H1 (cell line): ENCODE measurements around the gene MED17. TPM values are rescaled to one million over a fixed set of nuclear protein-coding genes. Genes with fewer than 3 reads are reported as not detected.

Experiments
- CTCF ChIA-PET: fragments of 300-600 bp; sonication (Branson Sonifier 250); formaldehyde crosslinking; loops from one replicate; lab custom pipeline; 2021; ENCODE audit not compliant: partially characterized antibody; lab: Charles Lee
- POLR2A ChIA-PET: fragments of 300-600 bp; sonication (Branson Sonifier 250); formaldehyde crosslinking; loops from one replicate; lab custom pipeline; 2021; ENCODE audit warnings: inconsistent platforms; ENCODE audit not compliant: partially characterized antibody; lab: Charles Lee
- DNase-seq, 2 experiments: peaks; one replicate each; pipeline versions ENCODE4 v3.0.0 to v3.0.0-alpha.2; 2010 to 2022; ENCODE audit warnings: low spot score in 2 of 2, low read depth in 1 of 2, mixed read lengths in 1 of 2
- FAIRE-seq: peaks from 2 replicates; lab custom pipeline; 2011; peaks lifted over from hg19 to GRCh38; lab: Jason Lieb, UNC
- H2AFZ ChIP-seq: 2 replicates; pipeline ENCODE4 v1.8.1; 2012; ENCODE audit warnings: low read length, inconsistent platforms
- H2AK5ac ChIP-seq: 2 replicates; pipeline ENCODE4 v1.6.1; 2013; ENCODE audit warnings: low read depth, low read length
- H2BK120ac ChIP-seq: replicated peaks from 2 replicates; pipeline ENCODE3; 2013; ENCODE audit warnings: low read depth, low read length, inconsistent platforms
- H2BK12ac ChIP-seq: 2 replicates; pipeline ENCODE4 v1.6.1; 2013; ENCODE audit warnings: low read depth, low read length
- H2BK15ac ChIP-seq: 2 replicates; pipeline ENCODE4 v1.6.1; 2013; ENCODE audit warnings: low read length
- H2BK20ac ChIP-seq: 2 replicates; pipeline ENCODE4 v1.6.1; 2013; ENCODE audit warnings: low read length
- H2BK5ac ChIP-seq: 2 replicates; pipeline ENCODE4 v1.6.1; 2013; ENCODE audit warnings: low read depth, low read length
- H3K14ac ChIP-seq: 2 replicates; pipeline ENCODE4 v1.6.1; 2013; ENCODE audit warnings: inconsistent platforms; ENCODE audit not compliant: insufficient read length
- H3K18ac ChIP-seq: 2 replicates; pipeline ENCODE4 v1.6.1; 2013; ENCODE audit warnings: low read length; ENCODE audit errors: extremely low read depth
- H3K23ac ChIP-seq: 2 replicates; pipeline ENCODE4 v1.6.1; 2013; ENCODE audit warnings: inconsistent platforms; ENCODE audit not compliant: insufficient read length
- H3K23me2 ChIP-seq: 2 replicates; pipeline ENCODE4 v1.6.1; 2013; ENCODE audit warnings: low read depth, low read length
- H3K27ac ChIP-seq: 2 replicates; pipeline ENCODE4 v1.6.1; 2011; ENCODE audit warnings: low read depth, low read length, inconsistent platforms
- H3K27me3 ChIP-seq, 4 experiments: replicated peaks in 1 of 4; 1 replicate in 1 of 4; 2 replicates in 3 of 4; pipeline versions ENCODE4 v1.6.1 to v1.8.1; 2011 to 2013; ENCODE audit warnings: low read length in 3 of 4, mild to moderate bottlenecking in 3 of 4, inconsistent platforms in 2 of 4, mixed read lengths in 2 of 4, moderate library complexity in 1 of 4; ENCODE audit not compliant: control insufficient read depth in 3 of 4, insufficient read depth in 3 of 4; ENCODE audit errors: extremely low read depth in 1 of 4
- H3K36me3 ChIP-seq, 4 experiments: 2 replicates each; pipeline versions ENCODE4 v1.6.1 to v1.8.1; 2011 to 2013; ENCODE audit warnings: mild to moderate bottlenecking in 4 of 4, low read length in 3 of 4, moderate library complexity in 2 of 4, control low read depth in 1 of 4, inconsistent platforms in 1 of 4; ENCODE audit not compliant: insufficient read depth in 4 of 4, control insufficient read depth in 2 of 4
- H3K4ac ChIP-seq: replicated peaks from 2 replicates; pipeline ENCODE3; 2013; ENCODE audit warnings: low read length, low read depth, mixed read lengths, inconsistent platforms; ENCODE audit not compliant: insufficient read length
- H3K4me1 ChIP-seq, 4 experiments: replicated peaks in 1 of 4; 1 replicate in 1 of 4; 2 replicates in 3 of 4; pipeline versions ENCODE4 v1.6.1 to v1.8.1; 2011 to 2013; ENCODE audit warnings: low read length in 3 of 4, inconsistent platforms in 2 of 4, mixed read lengths in 1 of 4; ENCODE audit not compliant: insufficient read depth in 4 of 4, control insufficient read depth in 3 of 4
- H3K4me2 ChIP-seq, 2 experiments: 2 replicates each; pipeline versions ENCODE4 v1.6.1 to v1.8.1; 2011 to 2013; ENCODE audit warnings: low read depth in 2 of 2, low read length in 2 of 2, control low read depth in 1 of 2, inconsistent platforms in 1 of 2, mild to moderate bottlenecking in 1 of 2; ENCODE audit not compliant: insufficient read depth in 1 of 2
- H3K4me3 ChIP-seq, 4 experiments: fragments of 200-600, 300-600 bp in 1 of 4; sonication (generic), shearing (Covaris generic), sonication (Bioruptor Twin) in 1 of 4; 2 replicates each; pipeline versions ENCODE4 v1.5.1 to v1.8.1; 2011 to 2016; ENCODE audit warnings: low read length in 4 of 4, low read depth in 3 of 4, control low read depth in 2 of 4, inconsistent platforms in 2 of 4, mild to moderate bottlenecking in 2 of 4, mixed read lengths in 1 of 4, moderate library complexity in 1 of 4; ENCODE audit not compliant: insufficient read depth in 2 of 4; ENCODE audit errors: extremely low read depth in 1 of 4
- H3K56ac ChIP-seq: replicated peaks from 2 replicates; pipeline ENCODE3; 2013; ENCODE audit warnings: low read depth, mild to moderate bottlenecking, mixed read lengths, low read length, inconsistent platforms; ENCODE audit not compliant: insufficient read length
- H3K79me1 ChIP-seq: 2 replicates; pipeline ENCODE4 v1.6.1; 2013; ENCODE audit warnings: low read depth, low read length, control low read depth
- H3K79me2 ChIP-seq, 2 experiments: 2 replicates each; pipeline versions ENCODE4 v1.6.1 to v1.8.1; 2012 to 2013; ENCODE audit warnings: low read length in 2 of 2, mild to moderate bottlenecking in 2 of 2, inconsistent platforms in 1 of 2; ENCODE audit not compliant: insufficient read depth in 2 of 2, control insufficient read depth in 1 of 2
- H3K9ac ChIP-seq, 4 experiments: replicated peaks in 1 of 4; 1 replicate in 1 of 4; 2 replicates in 3 of 4; pipeline versions ENCODE4 v1.6.1 to v1.8.1; 2011 to 2013; ENCODE audit warnings: low read depth in 3 of 4, low read length in 3 of 4, control low read depth in 2 of 4, mild to moderate bottlenecking in 2 of 4, moderate library complexity in 2 of 4, inconsistent platforms in 1 of 4; ENCODE audit errors: extremely low read depth in 1 of 4
- H3K9me3 ChIP-seq, 2 experiments: 2 replicates each; pipeline versions ENCODE4 v1.6.1 to v1.8.1; 2012 to 2013; ENCODE audit warnings: mild to moderate bottlenecking in 2 of 2, moderate library complexity in 2 of 2, control low read depth in 1 of 2, inconsistent platforms in 1 of 2, low read depth in 1 of 2, low read length in 1 of 2, mixed read lengths in 1 of 2; ENCODE audit not compliant: insufficient read depth in 2 of 2
- H4K20me1 ChIP-seq, 2 experiments: replicated peaks in 1 of 2; 2 replicates each; pipeline versions ENCODE3 to v1.8.1; 2011 to 2013; ENCODE audit warnings: inconsistent platforms in 2 of 2, low read length in 2 of 2, mild to moderate bottlenecking in 1 of 2; ENCODE audit not compliant: insufficient read depth in 2 of 2, control insufficient read depth in 1 of 2
- H4K5ac ChIP-seq: 2 replicates; pipeline ENCODE4 v1.6.1; 2013; ENCODE audit warnings: low read length, low read depth, mixed read lengths, inconsistent platforms; ENCODE audit not compliant: insufficient read length
- H4K8ac ChIP-seq: 2 replicates; pipeline ENCODE4 v1.8.0; 2013; ENCODE audit warnings: mild to moderate bottlenecking, moderate library complexity, low read length, inconsistent platforms; ENCODE audit not compliant: insufficient read depth; ENCODE audit errors: extremely low read depth
- H4K91ac ChIP-seq: replicated peaks from 2 replicates; pipeline ENCODE3; 2013; ENCODE audit warnings: low read length, mixed read lengths, inconsistent platforms; ENCODE audit not compliant: insufficient read length
- RAD21 ChIP-seq, 2 experiments: IDR thresholded peaks in 1 of 2; conservative IDR thresholded peaks in 1 of 2; 2 replicates each; pipeline ENCODE4 v1.6.1; 2011; ENCODE audit warnings: low read depth in 2 of 2, low read length in 2 of 2, improper control_type of control experiment in 1 of 2, inconsistent platforms in 1 of 2, mild to moderate bottlenecking in 1 of 2, moderate library complexity in 1 of 2
- SIX5 ChIP-seq: IDR thresholded peaks from 2 replicates; pipeline ENCODE4 v1.6.1; 2011; ENCODE audit warnings: mild to moderate bottlenecking, low read depth, low read length
- TEAD4 ChIP-seq: IDR thresholded peaks from 2 replicates; pipeline ENCODE4 v1.6.1; 2012; ENCODE audit warnings: low read depth, low read length, inconsistent platforms, mixed read lengths
- WGBS, 2 experiments: shearing (Covaris generic) in 1 of 2; methylation state at CpG; one replicate each; pipeline versions ENCODE4 v1.1.6 to v1.1.7; 2013 to 2015; ENCODE audit warnings: low lambda C conversion rate in 2 of 2, mixed read lengths in 2 of 2, inconsistent platforms in 1 of 2, low coverage in 1 of 2, missing lambda C conversion rate in 1 of 2; ENCODE audit not compliant: insufficient replicate concordance in 2 of 2, insufficient coverage in 1 of 2, insufficient read length in 1 of 2; ENCODE audit errors: extremely low coverage in 1 of 2, missing lambda C conversion rate in 1 of 2; 5-methylcytosine and 5-hydroxymethylcytosine counted together
- polyA plus RNA-seq, 7 experiments: library from polyadenylated mRNA; depleted of rRNA in 3 of 7; stranded (reverse) in 5 of 7; unstranded in 2 of 7; fragments of >200 nt in 5 of 7; fragments of 200-250 nt in 2 of 7; gene quantifications; 1 replicate in 5 of 7; 2 replicates in 1 of 7; 4 replicates in 1 of 7; pipeline versions ENCODE4 v1.2.1 to v1.2.3, GENCODE V29; 2011 to 2013; ENCODE audit warnings: missing spikeins in 2 of 7, mixed read lengths in 2 of 7
- total RNA-seq: library from RNA; stranded (reverse); fragmentation: NEBNext Ultra II Directional; extraction: Animal tissue kit (Norgen Biotek cat#: 25700); gene quantifications from 2 replicates; pipeline ENCODE4 v1.2.1, GENCODE V29; 2021

Gene MED17
- total and polyA plus RNA-seq, 2 of the 8 experiments (the other 6 are each of a cell fraction or from before 2014, with no cell fraction given), result 8.8 to 33.7 TPM

DNA sequence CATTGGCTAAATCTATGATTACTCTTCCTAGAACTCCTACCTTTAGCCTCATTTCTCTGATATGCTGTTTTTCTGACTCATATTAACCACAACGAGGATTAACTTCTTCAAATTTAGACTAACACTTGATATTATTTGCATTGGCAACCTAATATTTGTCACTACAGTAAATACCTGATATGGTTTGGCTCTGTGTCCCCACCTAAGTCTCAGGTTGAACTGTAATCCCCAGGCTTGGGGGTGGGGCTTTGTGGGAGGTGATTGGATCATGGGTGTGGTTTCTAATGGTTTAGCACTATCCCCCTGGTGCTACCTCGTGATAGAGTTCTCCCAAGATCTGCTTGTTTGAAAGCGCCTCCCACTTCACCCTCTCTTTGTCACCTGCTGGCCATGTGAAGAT lies 17.1 kb upstream of the MED17 start:
- H4K8ac ChIP-seq, result no peak overlapping the region
- H2BK12ac ChIP-seq, result no peak overlapping the region
- POLR2A ChIA-PET, result interaction anchor here (5.0 to 9.4 kb wide), 2 partner anchors 15 to 27 kb away, joined by 41 to 88 read pairs; partner anchors contain the start of genes C11orf54, MED17 and TAF1D
- no peaks in the 10 kb centered on the region for H3K27me3 ChIP-seq
- no peak overlapping the region for H2BK20ac ChIP-seq
- no peak overlapping the region for H3K56ac ChIP-seq
- no peak overlapping the region for H3K23ac ChIP-seq
- H4K91ac ChIP-seq, result no peak overlapping the region
- H2AFZ ChIP-seq, result no peak overlapping the region
- H3K4me2 ChIP-seq, result no peak overlapping the region
- no peak overlapping the region for H3K18ac ChIP-seq
- CTCF ChIA-PET, result no interaction called here
- no peak overlapping the region for H3K4ac ChIP-seq
- no peaks in the 10 kb centered on the region for H4K20me1 ChIP-seq
- H3K4me1 ChIP-seq, result no peaks in the 10 kb centered on the region
- no peak overlapping the region for H3K27ac ChIP-seq
- no peak overlapping the region for H3K4me3 ChIP-seq
- H2AK5ac ChIP-seq, result no peak overlapping the region
- no peak overlapping the region for H3K14ac ChIP-seq
- H3K9me3 ChIP-seq, result 0 out of 4 replicates have a peak, but pooled peaks cover 0 to 3% of the 10 kb centered on the region in 2 experiments
- peaks cover 0 to 11% (median 4%) of the 10 kb centered on the region in 4 experiments; a peak in 4 of 8 replicates for H3K36me3 ChIP-seq
- no peaks in the 10 kb centered on the region for H3K79me1 ChIP-seq
- no peak overlapping the region for H3K9ac ChIP-seq
- DNase-seq, result no peak
- H2BK15ac ChIP-seq, result no peak overlapping the region
- H2BK120ac ChIP-seq, result no peak overlapping the region
- TF ChIP-seq SIX5 (no peak), TEAD4 (no peak), RAD21 (IDR thresholded peaks at IDR 0.05 in 1 of 2, conservative IDR thresholded peaks at IDR 0.05 in 1 of 2; ENCODE audit: low read depth in 2 of 2, low read length in 2 of 2) (no peak)
- TF ChIP-seq, all 59 proteins: peak for 0
- 86% methylated on average over 3 of the region's 3 CpGs; no CpG with 5 or more reads in 1 of the 2 experiments for WGBS, 2 experiments
- Histone ChIP-seq H3K23me2 (peaks cover 2% of the 10 kb centered on the region; the same call in 1 of the 2 replicates), H3K79me2 (no peaks in the 10 kb centered on the region), H2BK5ac (no peak overlapping the region), H4K5ac (no peak overlapping the region)
- FAIRE-seq, result no peak
